Smooth muscle cell (in vitro differentiated cells): ENCODE results near the gene SNX17. TPM values are rescaled to one million over a fixed set of nuclear protein-coding genes. Genes with fewer than 3 reads are reported as not detected.
A peak's percentile ranks its signal among the peaks of the same experiment; 100 is the strongest.

Experiments used
- DNase-seq: peaks from one replicate; lab custom pipeline; 2025; ENCODE audit not compliant: unreplicated experiment; lab: John Stamatoyannopoulos, UW
- H2AFZ ChIP-seq: fragments of 200-600 bp; sonication (generic); 2 replicates; pipeline ENCODE4 v1.6.0; 2016; ENCODE audit warnings: antibody characterized with exemption, low read depth, mild to moderate bottlenecking
- H3F3A ChIP-seq: fragments of 200-600 bp; sonication (generic); 2 replicates; pipeline ENCODE4 v1.6.0; 2017; ENCODE audit warnings: antibody characterized with exemption, low read depth
- H3K27ac ChIP-seq: fragments of 200-600 bp; sonication (generic); 2 replicates; pipeline ENCODE4 v1.5.1; 2016; ENCODE audit warnings: low read depth, mild to moderate bottlenecking
- H3K27me3 ChIP-seq: fragments of 200-600 bp; sonication (generic); 2 replicates; pipeline ENCODE4 v1.6.1; 2016; ENCODE audit warnings: low read depth, mild to moderate bottlenecking
- H3K36me3 ChIP-seq: fragments of 200-600 bp; sonication (generic); 2 replicates; pipeline ENCODE4 v1.5.1; 2016; ENCODE audit warnings: low read depth
- H3K4me1 ChIP-seq: fragments of 200-600 bp; sonication (generic); 2 replicates; pipeline ENCODE4 v1.5.1; 2016; ENCODE audit warnings: low read depth
- H3K4me2 ChIP-seq: fragments of 200-600 bp; sonication (generic); 2 replicates; pipeline ENCODE4 v1.6.0; 2016; ENCODE audit warnings: mild to moderate bottlenecking
- H3K4me3 ChIP-seq: fragments of 200-600 bp; sonication (generic); 2 replicates; pipeline ENCODE4 v1.5.1; 2016; ENCODE audit warnings: mild to moderate bottlenecking
- H3K79me2 ChIP-seq: fragments of 200-600 bp; sonication (generic); 2 replicates; pipeline ENCODE4 v1.6.0; 2016; ENCODE audit warnings: low read depth, mild to moderate bottlenecking
- H3K9ac ChIP-seq: fragments of 200-600 bp; sonication (generic); 2 replicates; pipeline ENCODE4 v1.6.0; 2016; ENCODE audit warnings: low read depth
- H3K9me3 ChIP-seq: fragments of 200-600 bp; sonication (generic); replicated peaks from 2 replicates; pipeline ENCODE4 v1.5.1; 2016; ENCODE audit warnings: low read depth
- H4K20me1 ChIP-seq: fragments of 200-600 bp; sonication (generic); 2 replicates; pipeline ENCODE4 v1.6.0; 2016; ENCODE audit warnings: low read depth
- CTCF ChIP-seq: fragments of 200-600 bp; sonication (generic); IDR thresholded peaks from 2 replicates; pipeline ENCODE4 v1.5.1; 2017; ENCODE audit warnings: borderline replicate concordance, mild to moderate bottlenecking, antibody characterized with exemption; ENCODE audit not compliant: insufficient read depth, poor library complexity, severe bottlenecking
- WGBS: methylation state at CpG from one replicate; pipeline ENCODE4 v1.1.7; 2016; ENCODE audit warnings: low lambda C conversion rate; 5-methylcytosine and 5-hydroxymethylcytosine counted together
- polyA plus RNA-seq: library from polyadenylated mRNA; unstranded; fragments of >200 nt; fragmentation: Nextera tagmentation; extraction: Ambion mirVana; gene quantifications from 2 replicates; pipeline ENCODE4 v1.2.1, GENCODE V29; 2016
- total RNA-seq: library from RNA; depleted of rRNA; stranded (reverse); fragments of >200 nt; gene quantifications from 2 replicates; pipeline ENCODE4 v1.2.3, GENCODE V29; 2014

SNX17 gene
- total and polyA plus RNA-seq, 2 experiments from 2014 or later: 84.5 to 155 TPM

- no peaks in the 10 kb centered on the region for H3K27me3 ChIP-seq
- no peaks in the 10 kb centered on the region for H3K9me3 ChIP-seq
- peak overlapping the region; percentile 78 for H3K4me3 ChIP-seq
- peaks cover 3% of the 10 kb centered on the region for H3F3A ChIP-seq
- peak overlapping the region; percentile 94 for H3K27ac ChIP-seq
- no peak overlapping the region for H2AFZ ChIP-seq
- TF ChIP-seq CTCF: no peak
- no peak for DNase-seq
- peaks cover 19% of the 10 kb centered on the region for H3K79me2 ChIP-seq
- peak overlapping the region; percentile 98 for H3K4me2 ChIP-seq
- peak overlapping the region; percentile 97 for H3K9ac ChIP-seq
- 5% methylated on average over 16 of the region's 35 CpGs for WGBS
- no peaks in the 10 kb centered on the region for H4K20me1 ChIP-seq
- peaks cover 4% of the 10 kb centered on the region for H3K36me3 ChIP-seq
- H3K4me1 ChIP-seq: peaks cover 7% of the 10 kb centered on the region
These were observed 9.6 kb downstream of the SNX17 start for GRCh38 chr2:27379836-27380625.

- peaks cover 8% of the 10 kb centered on the region for H3K36me3 ChIP-seq
- DNase-seq: peak; percentile 69
- WGBS: 27% methylated on average over 55 of the region's 67 CpGs
- peak within 1 kb of the TSS; percentile 32 for H2AFZ ChIP-seq
- H3K4me1 ChIP-seq: peaks cover 7% of the 10 kb centered on the region
- no peak for TF ChIP-seq CTCF
- H3K79me2 ChIP-seq: peaks cover 19% of the 10 kb centered on the region
- no peaks in the 10 kb centered on the region for H4K20me1 ChIP-seq
- H3K4me2 ChIP-seq: peak within 1 kb of the TSS; percentile 98
- H3K4me3 ChIP-seq: peak within 1 kb of the TSS; percentile 78
- peaks cover 1% of the 10 kb centered on the region for H3F3A ChIP-seq
- H3K27ac ChIP-seq: peak within 1 kb of the TSS; percentile 94
- H3K9ac ChIP-seq: peak within 1 kb of the TSS; percentile 97
- no peaks in the 10 kb centered on the region for H3K27me3 ChIP-seq
- H3K9me3 ChIP-seq: no peaks in the 10 kb centered on the region
These were observed 10.5 kb downstream of the SNX17 start, which contains the start of gene ZNF513 for GRCh38 chr2:27380626-27381545. Gene ZNF513 (minus strand): TSS chr2:27380734. CDS start chr2:27380526, 208 bp downstream.

GRCh38 chr2:27381577-27382181, 11.3 kb downstream of the SNX17 start:
- H3K4me3 ChIP-seq: no peak overlapping the region
- no peaks in the 10 kb centered on the region for H3F3A ChIP-seq
- peaks cover 8% of the 10 kb centered on the region for H3K36me3 ChIP-seq
- H3K27ac ChIP-seq: peak overlapping the region; percentile 94
- no peak for DNase-seq
- no peaks in the 10 kb centered on the region for H4K20me1 ChIP-seq
- TF ChIP-seq CTCF: no peak
- H3K79me2 ChIP-seq: peaks cover 19% of the 10 kb centered on the region
- no peaks in the 10 kb centered on the region for H3K27me3 ChIP-seq
- H3K4me1 ChIP-seq: peaks cover 7% of the 10 kb centered on the region
- 94% methylated on average over 10 of the region's 10 CpGs for WGBS
- no peak overlapping the region for H2AFZ ChIP-seq
- peak overlapping the region; percentile 98 for H3K4me2 ChIP-seq
- peak overlapping the region; percentile 97 for H3K9ac ChIP-seq
- H3K9me3 ChIP-seq: no peaks in the 10 kb centered on the region
